A549 (cell line): ENCODE data around the gene KCNH2. TPM values are rescaled to one million over a fixed set of nuclear protein-coding genes. Genes with fewer than 3 reads are reported as not detected.
"Not testable (repeated sequence)": the region's sequence is repeated elsewhere in the genome, so short reads cannot be mapped to it uniquely, and the experiment has no call there.

Source experiments
- ATAC-seq, 2 experiments: fragments of 200-7000 bp in 1 of 2; fragments of >200 bp in 1 of 2; cut with Nextera tagmentation in 1 of 2; cut with Tn5 transposase in 1 of 2; 3 replicates each; pipeline versions ENCODE4 v1.8.0 to v1.9.1; 2018 to 2020; ENCODE audit warnings: mild to moderate bottlenecking in 1 of 2, moderate library complexity in 1 of 2
- CTCF ChIA-PET: fragments of 300-600 bp; sonication (Branson Sonifier 250); formaldehyde crosslinking; extraction: SDS; loops from one replicate; lab custom pipeline; 2021; ENCODE audit warnings: antibody characterized with exemption, inconsistent platforms; lab: Yijun Ruan, JAX
- POLR2A ChIA-PET: fragments of 350-600 bp; formaldehyde crosslinking; extraction: SDS; loops from one replicate; lab custom pipeline; 2021; ENCODE audit warnings: antibody characterized with exemption, inconsistent platforms; lab: Yijun Ruan, JAX
- DNase-seq, 2 experiments: peaks; one replicate each; pipeline versions ENCODE4 v3.0.0 to v3.0.0-alpha.2; 2011 to 2016; ENCODE audit warnings: low read depth in 1 of 2, low spot score in 1 of 2
- FAIRE-seq: peaks from 2 replicates; lab custom pipeline; 2011; peaks lifted over from hg19 to GRCh38; lab: Jason Lieb, UNC
- H3K27ac ChIP-seq, 2 experiments: fragments of >200 bp; sonication (Bioruptor Twin); formaldehyde crosslinking; 3 replicates each; pipeline ENCODE4 v1.5.1; 2016 to 2017
- H3K4me1 ChIP-seq: fragments of >200 bp; sonication (Bioruptor Twin); formaldehyde crosslinking; 3 replicates; pipeline ENCODE4 v1.6.1; 2016
- H3K4me2 ChIP-seq: fragments of >200 bp; sonication (Bioruptor Twin); formaldehyde crosslinking; 3 replicates; pipeline ENCODE4 v1.6.1; 2016
- H3K4me3 ChIP-seq: fragments of >200 bp; sonication (Bioruptor Twin); formaldehyde crosslinking; 3 replicates; pipeline ENCODE4 v1.5.1; 2016
- H3K9me3 ChIP-seq: fragments of >200 bp; sonication (Bioruptor Twin); formaldehyde crosslinking; 3 replicates; pipeline ENCODE4 v1.6.1; 2016
- BHLHE40 ChIP-seq: IDR thresholded peaks from 2 replicates; pipeline ENCODE4 v1.6.1; 2012; ENCODE audit warnings: low read depth, low read length, inconsistent platforms
- CBX2 ChIP-seq: fragments of 200-600 bp; sonication (generic); IDR thresholded peaks from 2 replicates; pipeline ENCODE4 v1.6.1; 2016; ENCODE audit warnings: low read depth, mild to moderate bottlenecking, borderline replicate concordance
- CEBPB ChIP-seq, 2 experiments: fragments of >200 bp in 1 of 2; sonication (Bioruptor Twin) in 1 of 2; formaldehyde crosslinking in 1 of 2; IDR thresholded peaks; 2 replicates each; pipeline ENCODE4 v1.6.1; 2012 to 2016
- EHF ChIP-seq: fragments of 250-450 bp; sonication (Bioruptor Pico); IDR thresholded peaks from 2 replicates; pipeline ENCODE4 v1.5.0; 2020; ENCODE audit warnings: mild to moderate bottlenecking
- EHMT2 ChIP-seq: fragments of 200-600 bp; sonication (generic); IDR thresholded peaks from 2 replicates; pipeline ENCODE4 v1.6.1; 2016; ENCODE audit warnings: antibody characterized with exemption, low read depth, mild to moderate bottlenecking, moderate library complexity
- HEYL ChIP-seq: fragments of 250-450 bp; sonication (Bioruptor Pico); IDR thresholded peaks from 2 replicates; pipeline ENCODE4 v1.8.0; 2021; ENCODE audit warnings: mild to moderate bottlenecking, moderate library complexity
- JUN ChIP-seq, 2 experiments: fragments of >200 bp; sonication (Bioruptor Twin); formaldehyde crosslinking; IDR thresholded peaks; 2 replicates in 1 of 2; 3 replicates in 1 of 2; pipeline ENCODE4 v1.6.1; 2016 to 2017
- KDM1A ChIP-seq: fragments of 200-600 bp; sonication (generic); IDR thresholded peaks from 2 replicates; pipeline ENCODE4 v1.6.1; 2016; ENCODE audit warnings: low read depth, mild to moderate bottlenecking
- PHF8 ChIP-seq: fragments of 200-600 bp; sonication (generic); IDR thresholded peaks from 2 replicates; pipeline ENCODE4 v1.6.1; 2016; ENCODE audit warnings: low read depth, mild to moderate bottlenecking, antibody characterized with exemption, moderate library complexity, borderline replicate concordance
- RARB ChIP-seq: fragments of 250-450 bp; sonication (Bioruptor Pico); IDR thresholded peaks from 2 replicates; pipeline ENCODE4 v1.8.0; 2021; ENCODE audit warnings: mild to moderate bottlenecking, moderate library complexity
- RCOR1 ChIP-seq: fragments of 150-350 bp; IDR thresholded peaks from 2 replicates; pipeline ENCODE4 v1.6.1; 2014; ENCODE audit warnings: antibody characterized with exemption, low read length, low read depth
- TP53 ChIP-seq: fragments of 250-450 bp; sonication (Bioruptor Pico); IDR thresholded peaks from 2 replicates; pipeline ENCODE4 v1.5.0; 2021; ENCODE audit warnings: mild to moderate bottlenecking, moderate library complexity
- whole genome bisulfite sequencing: methylation state at CpG from one replicate; pipeline ENCODE4 v1.1.6; 2017; ENCODE audit errors: missing lambda C conversion rate; 5-methylcytosine and 5-hydroxymethylcytosine counted together
- polyA minus RNA-seq: library from RNA; depleted of rRNA, polyadenylated mRNA; stranded (reverse); fragments of >200 nt; gene quantifications from 2 replicates; pipeline ENCODE4 v1.2.3, GENCODE V29; 2011; rRNA and poly(A)+ RNA removed
- polyA plus RNA-seq, 4 experiments: library from polyadenylated mRNA; depleted of rRNA in 3 of 4; stranded (reverse); fragments of >200 nt; fragmentation: RNase III in 1 of 4; extraction: RNeasy Plus Mini Kit Qiagen cat#74134 plus additional on column Dnase treatment in 1 of 4; gene quantifications; 2 replicates in 3 of 4; 3 replicates in 1 of 4; pipeline ENCODE4 v1.2.3, GENCODE V29; 2011 to 2017
- TF ChIP-seq, protein P1 (sequence below): fragments of 150-350 bp; IDR thresholded peaks from 2 replicates; pipeline ENCODE4 v1.6.1; 2014; ENCODE audit warnings: low read depth, mild to moderate bottlenecking, low read length
- TF ChIP-seq, protein P2 (sequence below): fragments of 250-450 bp; sonication (Bioruptor Pico); IDR thresholded peaks from 2 replicates; pipeline ENCODE4 v1.5.0; 2021; ENCODE audit warnings: mild to moderate bottlenecking, moderate library complexity, borderline replicate concordance
- TF ChIP-seq, protein P3 (sequence below): fragments of 250-450 bp; sonication (Bioruptor Pico); IDR thresholded peaks from 2 replicates; pipeline ENCODE4 v1.5.0; 2020; ENCODE audit warnings: low read depth, mild to moderate bottlenecking, moderate library complexity
- TF ChIP-seq, protein P4 (sequence below): fragments of 450-650 bp; IDR thresholded peaks from 2 replicates; pipeline ENCODE4 v1.6.1; 2014; ENCODE audit warnings: antibody characterized with exemption

The KCNH2 gene, protein sequence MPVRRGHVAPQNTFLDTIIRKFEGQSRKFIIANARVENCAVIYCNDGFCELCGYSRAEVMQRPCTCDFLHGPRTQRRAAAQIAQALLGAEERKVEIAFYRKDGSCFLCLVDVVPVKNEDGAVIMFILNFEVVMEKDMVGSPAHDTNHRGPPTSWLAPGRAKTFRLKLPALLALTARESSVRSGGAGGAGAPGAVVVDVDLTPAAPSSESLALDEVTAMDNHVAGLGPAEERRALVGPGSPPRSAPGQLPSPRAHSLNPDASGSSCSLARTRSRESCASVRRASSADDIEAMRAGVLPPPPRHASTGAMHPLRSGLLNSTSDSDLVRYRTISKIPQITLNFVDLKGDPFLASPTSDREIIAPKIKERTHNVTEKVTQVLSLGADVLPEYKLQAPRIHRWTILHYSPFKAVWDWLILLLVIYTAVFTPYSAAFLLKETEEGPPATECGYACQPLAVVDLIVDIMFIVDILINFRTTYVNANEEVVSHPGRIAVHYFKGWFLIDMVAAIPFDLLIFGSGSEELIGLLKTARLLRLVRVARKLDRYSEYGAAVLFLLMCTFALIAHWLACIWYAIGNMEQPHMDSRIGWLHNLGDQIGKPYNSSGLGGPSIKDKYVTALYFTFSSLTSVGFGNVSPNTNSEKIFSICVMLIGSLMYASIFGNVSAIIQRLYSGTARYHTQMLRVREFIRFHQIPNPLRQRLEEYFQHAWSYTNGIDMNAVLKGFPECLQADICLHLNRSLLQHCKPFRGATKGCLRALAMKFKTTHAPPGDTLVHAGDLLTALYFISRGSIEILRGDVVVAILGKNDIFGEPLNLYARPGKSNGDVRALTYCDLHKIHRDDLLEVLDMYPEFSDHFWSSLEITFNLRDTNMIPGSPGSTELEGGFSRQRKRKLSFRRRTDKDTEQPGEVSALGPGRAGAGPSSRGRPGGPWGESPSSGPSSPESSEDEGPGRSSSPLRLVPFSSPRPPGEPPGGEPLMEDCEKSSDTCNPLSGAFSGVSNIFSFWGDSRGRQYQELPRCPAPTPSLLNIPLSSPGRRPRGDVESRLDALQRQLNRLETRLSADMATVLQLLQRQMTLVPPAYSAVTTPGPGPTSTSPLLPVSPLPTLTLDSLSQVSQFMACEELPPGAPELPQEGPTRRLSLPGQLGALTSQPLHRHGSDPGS
- polyA plus RNA-seq (2011; rRNA removed) (0.26 and 0.44 TPM in 2 replicates), polyA plus RNA-seq (2017; fragmentation: RNase III; extraction: RNeasy Plus Mini Kit Qiagen cat#74134 plus additional on column Dnase treatment) (0.41 to 0.45 TPM (median 0.41 TPM) in 3 replicates), polyA minus RNA-seq (0.41 and 0.78 TPM in 2 replicates)
- polyA plus RNA-seq (2012; cell fraction: cytosol; rRNA removed) = 0.61 and 0.78 TPM in 2 replicates
- polyA plus RNA-seq (2012; cell fraction: nucleus; rRNA removed) = 0.84 and 1.3 TPM in 2 replicates

DNA sequence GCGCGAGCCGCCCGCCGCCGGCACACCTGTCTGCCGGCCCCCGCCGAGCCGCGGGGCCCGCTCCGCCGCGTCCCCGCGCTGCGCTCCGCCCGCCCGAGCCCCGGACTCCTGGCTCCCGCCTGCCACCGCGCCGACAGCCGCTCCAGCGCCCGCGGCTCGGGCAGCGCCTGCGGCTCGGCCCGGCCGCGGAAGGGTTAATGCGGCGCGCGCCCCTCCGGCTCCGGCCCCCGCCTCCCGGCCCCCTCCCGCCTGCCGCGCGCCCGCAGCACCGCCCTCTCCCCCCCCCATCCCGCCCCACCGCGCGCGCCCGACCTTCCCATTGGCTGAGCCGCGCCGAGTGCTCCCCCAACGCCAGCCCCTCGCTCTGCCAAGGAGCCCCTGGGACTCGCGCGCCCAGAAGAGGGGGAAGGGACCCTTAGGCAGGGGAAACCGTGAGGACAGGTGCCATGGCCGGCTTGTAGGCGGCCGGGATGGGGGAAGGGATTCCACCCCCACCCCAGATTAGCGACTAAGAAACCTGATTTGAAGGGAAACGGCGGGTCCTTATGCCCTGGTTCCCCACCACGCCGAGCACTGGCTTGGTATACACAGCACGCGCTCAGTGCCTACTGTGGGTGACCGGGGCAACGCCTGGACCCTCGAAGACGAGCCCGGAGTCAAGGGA lies at the start of gene KCNH2:
Gene KCNH2 (minus strand): TSS at position 196 of the 664 bp plus-strand sequence. CDS start 408 bp downstream, outside the sequence.
- POLR2A ChIA-PET = no interaction called here
- WGBS = 11% methylated on average over 14 of the region's 81 CpGs
- Histone ChIP-seq H3K4me2 (peak within 1 kb of the TSS; percentile 100), H3K4me1 (peaks cover 37% of the 10 kb centered on the region), H3K4me3 (peak within 1 kb of the TSS; percentile 60), H3K9me3 (no peaks in the 10 kb centered on the region), H3K27ac (peak within 1 kb of the TSS; percentile 47 to 80)
- TF ChIP-seq, protein P1, sequence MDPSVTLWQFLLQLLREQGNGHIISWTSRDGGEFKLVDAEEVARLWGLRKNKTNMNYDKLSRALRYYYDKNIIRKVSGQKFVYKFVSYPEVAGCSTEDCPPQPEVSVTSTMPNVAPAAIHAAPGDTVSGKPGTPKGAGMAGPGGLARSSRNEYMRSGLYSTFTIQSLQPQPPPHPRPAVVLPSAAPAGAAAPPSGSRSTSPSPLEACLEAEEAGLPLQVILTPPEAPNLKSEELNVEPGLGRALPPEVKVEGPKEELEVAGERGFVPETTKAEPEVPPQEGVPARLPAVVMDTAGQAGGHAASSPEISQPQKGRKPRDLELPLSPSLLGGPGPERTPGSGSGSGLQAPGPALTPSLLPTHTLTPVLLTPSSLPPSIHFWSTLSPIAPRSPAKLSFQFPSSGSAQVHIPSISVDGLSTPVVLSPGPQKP = no peak
- TF ChIP-seq BHLHE40 = no peak
- TF ChIP-seq CEBPB (IDR thresholded peaks at IDR 0.05) = no peak
- no peak for TF ChIP-seq EHMT2
- no peak for TF ChIP-seq HEYL (CRISPR knock-in tag)
- TF ChIP-seq KDM1A = no peak
- TF ChIP-seq, protein P2, sequence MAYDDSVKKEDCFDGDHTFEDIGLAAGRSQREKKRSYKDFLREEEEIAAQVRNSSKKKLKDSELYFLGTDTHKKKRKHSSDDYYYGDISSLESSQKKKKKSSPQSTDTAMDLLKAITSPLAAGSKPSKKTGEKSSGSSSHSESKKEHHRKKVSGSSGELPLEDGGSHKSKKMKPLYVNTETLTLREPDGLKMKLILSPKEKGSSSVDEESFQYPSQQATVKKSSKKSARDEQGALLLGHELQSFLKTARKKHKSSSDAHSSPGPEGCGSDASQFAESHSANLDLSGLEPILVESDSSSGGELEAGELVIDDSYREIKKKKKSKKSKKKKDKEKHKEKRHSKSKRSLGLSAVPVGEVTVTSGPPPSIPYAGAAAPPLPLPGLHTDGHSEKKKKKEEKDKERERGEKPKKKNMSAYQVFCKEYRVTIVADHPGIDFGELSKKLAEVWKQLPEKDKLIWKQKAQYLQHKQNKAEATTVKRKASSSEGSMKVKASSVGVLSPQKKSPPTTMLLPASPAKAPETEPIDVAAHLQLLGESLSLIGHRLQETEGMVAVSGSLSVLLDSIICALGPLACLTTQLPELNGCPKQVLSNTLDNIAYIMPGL (CRISPR knock-in tag) = no peak
- TF ChIP-seq JUN (IDR thresholded peaks at IDR 0.05) = no peak
- TF ChIP-seq, protein P3, sequence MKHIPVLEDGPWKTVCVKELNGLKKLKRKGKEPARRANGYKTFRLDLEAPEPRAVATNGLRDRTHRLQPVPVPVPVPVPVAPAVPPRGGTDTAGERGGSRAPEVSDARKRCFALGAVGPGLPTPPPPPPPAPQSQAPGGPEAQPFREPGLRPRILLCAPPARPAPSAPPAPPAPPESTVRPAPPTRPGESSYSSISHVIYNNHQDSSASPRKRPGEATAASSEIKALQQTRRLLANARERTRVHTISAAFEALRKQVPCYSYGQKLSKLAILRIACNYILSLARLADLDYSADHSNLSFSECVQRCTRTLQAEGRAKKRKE (CRISPR knock-in tag) = no peak
- no peak for TF ChIP-seq RCOR1
- no peak for TF ChIP-seq EHF (CRISPR knock-in tag)
- no peak for TF ChIP-seq RARB (CRISPR knock-in tag)
- no peak for TF ChIP-seq CBX2
- peak in 1 of 2 experiments; percentile 20; a peak in 2 of 6 replicates for ATAC-seq
- CTCF ChIA-PET = interaction anchor here (1.5 to 3.4 kb wide), 2 partner anchors 13 to 16 kb away, joined by 7 to 25 read pairs; no protein-coding TSS in a partner anchor
- DNase-seq = peak in 1 of 2 experiments; percentile 58
- no peak for FAIRE-seq

DNA sequence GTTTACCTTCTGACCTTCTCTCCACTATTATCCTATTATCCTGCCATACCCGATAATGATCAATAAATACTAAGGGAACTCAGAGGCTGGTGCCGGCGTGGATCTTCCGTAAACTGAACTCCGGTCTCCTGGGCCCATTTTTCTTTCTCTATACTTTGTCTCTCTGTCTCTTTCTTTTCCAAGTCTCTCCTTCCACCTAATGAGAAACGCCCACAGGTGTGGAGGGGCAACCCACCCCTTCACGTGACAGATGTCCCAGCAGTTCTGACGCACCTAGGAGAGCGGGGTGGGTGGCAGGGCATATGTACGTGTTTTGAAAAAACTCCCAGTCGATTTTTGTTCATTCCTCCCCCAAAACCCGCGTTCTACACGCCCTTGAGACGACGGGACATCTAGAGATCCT lies 49.6 kb upstream of the KCNH2 start:
- not testable (repeated sequence) for ATAC-seq
- CTCF ChIA-PET = interaction anchor here (1.1 to 3.6 kb wide), 13 partner anchors 10 to 85 kb away, joined by 3 to 28 read pairs (median 7); partner anchors contain the start of genes CDK5 and SLC4A2
- WGBS = 26% methylated on average over 16 of the region's 16 CpGs
- TF ChIP-seq, protein P4, sequence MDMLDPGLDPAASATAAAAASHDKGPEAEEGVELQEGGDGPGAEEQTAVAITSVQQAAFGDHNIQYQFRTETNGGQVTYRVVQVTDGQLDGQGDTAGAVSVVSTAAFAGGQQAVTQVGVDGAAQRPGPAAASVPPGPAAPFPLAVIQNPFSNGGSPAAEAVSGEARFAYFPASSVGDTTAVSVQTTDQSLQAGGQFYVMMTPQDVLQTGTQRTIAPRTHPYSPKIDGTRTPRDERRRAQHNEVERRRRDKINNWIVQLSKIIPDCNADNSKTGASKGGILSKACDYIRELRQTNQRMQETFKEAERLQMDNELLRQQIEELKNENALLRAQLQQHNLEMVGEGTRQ = peak; percentile 76
- TF ChIP-seq TP53 (CRISPR knock-in tag) (0 out of 2 replicates have a peak, but pooled peaks have one; percentile 52), PHF8 (peak; percentile 37; the same call in 1 of the 2 replicates)
- TF ChIP-seq, all 56 proteins: peak for 3; not testable (repeated sequence) for 53
- H3K4me2 ChIP-seq = peak overlapping the region; percentile 74
- peak overlapping the region; percentile 49 for H3K4me3 ChIP-seq
- POLR2A ChIA-PET = interaction anchor here (0.8 to 1.5 kb wide), 10 partner anchors 9 to 650 kb away, joined by 3 to 15 read pairs (median 5); partner anchors contain the start of genes ABCF2, CDK5 and SLC4A2
- DNase-seq, FAIRE-seq, H3K9me3 ChIP-seq: not testable (repeated sequence)
- peaks cover 21% of the 10 kb centered on the region; the same call in 2 of the 3 replicates for H3K4me1 ChIP-seq
- peak overlapping the region; percentile 56 to 83; a peak in 5 of 6 replicates for H3K27ac ChIP-seq
